Uterus (tissue), 2 donors: ENCODE results near the gene PLXNA4.

Experiments
- CTCF ChIP-seq, 4 experiments: fragments of 200-600 bp in 2 of 4; fragments of 450-650 bp in 2 of 4; sonication (generic) in 2 of 4; IDR thresholded peaks; one replicate each; pipeline ENCODE4 v1.5.1; 2016 to 2019; ENCODE audit warnings: antibody characterized with exemption in 4 of 4, mild to moderate bottlenecking in 2 of 4, moderate library complexity in 1 of 4
- POLR2A ChIP-seq, 2 donors: fragments of 450-650 bp; IDR thresholded peaks; one replicate each; pipeline ENCODE4 v1.6.1; 2016; ENCODE audit warnings: antibody characterized with exemption in 2 of 2, mild to moderate bottlenecking in 1 of 2, moderate library complexity in 1 of 2

DNA sequence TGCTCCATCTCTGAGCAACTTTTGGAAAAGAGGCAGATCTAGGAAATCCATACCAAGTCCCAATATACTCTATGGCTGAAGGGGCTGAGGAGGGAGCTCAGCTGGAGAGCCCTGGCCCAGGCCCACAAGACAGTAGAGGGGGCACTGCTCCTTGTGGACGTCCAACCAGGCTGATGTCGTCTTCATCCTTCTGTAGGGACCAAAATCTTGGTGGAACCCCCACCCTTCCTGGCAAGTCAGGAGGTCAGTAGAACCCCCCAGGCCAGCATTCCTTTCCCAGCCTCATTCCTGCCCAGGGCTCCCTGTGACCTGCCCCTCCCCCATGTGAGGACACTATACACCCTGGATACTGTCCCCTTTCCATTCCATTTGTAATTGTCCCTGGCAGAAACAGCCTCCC is 152.0 kb downstream of the PLXNA4 start:
- TF ChIP-seq CTCF (IDR thresholded peaks at IDR 0.05) (no peak), POLR2A (IDR thresholded peaks at IDR 0.05) (no peak)
